HFF-Myc (cell line): ENCODE results near the gene RNF222.
"Not testable (repeated sequence)": the region's sequence is repeated elsewhere in the genome, so short reads cannot be mapped to it uniquely, and the experiment has no call there.

ENCODE experiments used
- DNase-seq: peaks from one replicate; pipeline ENCODE4 v3.0.0-alpha.2; 2011; ENCODE audit warnings: low read depth; ENCODE audit errors: extremely low read depth
- H3K4me3 ChIP-seq: replicated peaks from 2 replicates; pipeline ENCODE4 v1.5.1; 2011; ENCODE audit warnings: low read depth, mild to moderate bottlenecking, control low read depth, low read length
- CTCF ChIP-seq: IDR thresholded peaks from 2 replicates; pipeline ENCODE4 v1.5.1; 2012; ENCODE audit warnings: mild to moderate bottlenecking, low read depth, low read length, control low read depth; ENCODE audit errors: missing control alignments

The RNF222 gene

GRCh38 chr17:8354236-8354635 lies 43.4 kb downstream of the RNF222 start:
- H3K4me3 ChIP-seq: no peak overlapping the region
- TF ChIP-seq CTCF: no peak
- DNase-seq: no peak

- no peak for DNase-seq
- no peak for TF ChIP-seq CTCF
- H3K4me3 ChIP-seq: no peak overlapping the region
Observed at GRCh38 chr17:8353736-8354135, 43.9 kb downstream of the RNF222 start.

- DNase-seq: no peak
- H3K4me3 ChIP-seq: no peak overlapping the region
- no peak for TF ChIP-seq CTCF
Observed at GRCh38 chr17:8350339-8350738, 47.3 kb downstream of the RNF222 start.

GRCh38 chr17:8347001-8347400 lies 50.6 kb downstream of the RNF222 start:
- DNase-seq, H3K4me3 ChIP-seq: not testable (repeated sequence)

GRCh38 chr17:8345951-8346665 lies 51.5 kb downstream of the RNF222 start:
- TF ChIP-seq CTCF: no peak
- no peak overlapping the region for H3K4me3 ChIP-seq

GRCh38 chr17:8345052-8345690 lies 52.5 kb downstream of the RNF222 start:
- no peak for DNase-seq
- no peak overlapping the region for H3K4me3 ChIP-seq
- TF ChIP-seq CTCF: no peak

More at GRCh38 chr17:8345951-8346665, 51.5 kb downstream of the RNF222 start:
- no peak for DNase-seq

GRCh38 chr17:8341456-8341855 lies 56.2 kb downstream of the RNF222 start:
- peak; percentile 59 for DNase-seq
- H3K4me3 ChIP-seq: no peak overlapping the region
- no peak for TF ChIP-seq CTCF
